Body of pancreas (tissue), 4 donors: Measurements from ENCODE around the gene OR4S2. TPM values are rescaled to one million over a fixed set of nuclear protein-coding genes. Genes with fewer than 3 reads are reported as not detected.

Source experiments
- ATAC-seq: fragments of 150-250 bp; one replicate; pipeline ENCODE4 v1.9.1; 2016
- DNase-seq, 4 donors: peaks; one replicate each; pipeline ENCODE4 v3.0.0-alpha.2; 2019
- H3K27ac ChIP-seq, 4 donors: fragments of 200-600 bp; sonication (generic); 1 replicate in 3 of 4; 2 replicates in 1 of 4; pipeline versions ENCODE4 v1.5.1 to v1.6.1; 2016 to 2019; ENCODE audit warnings: mild to moderate bottlenecking in 1 of 4, mixed read lengths in 1 of 4, moderate library complexity in 1 of 4
- H3K27me3 ChIP-seq, 2 donors: fragments of 200-600 bp; sonication (generic); one replicate each; pipeline ENCODE4 v1.6.0; 2016; ENCODE audit warnings: mild to moderate bottlenecking in 1 of 2
- H3K36me3 ChIP-seq, 2 donors: fragments of 200-600 bp; sonication (generic); replicated peaks in 1 of 2; 2 replicates each; pipeline ENCODE4 v1.5.1; 2016; ENCODE audit warnings: low read depth in 2 of 2; ENCODE audit not compliant: insufficient read depth in 1 of 2
- H3K4me1 ChIP-seq: fragments of 200-600 bp; sonication (generic); one replicate; pipeline ENCODE4 v1.6.0; 2016
- H3K4me3 ChIP-seq, 2 donors: fragments of 200-600 bp; sonication (generic); 1 replicate in 1 of 2; 2 replicates in 1 of 2; pipeline ENCODE4 v1.5.1; 2016 to 2019
- H3K9me3 ChIP-seq, 3 donors: fragments of 200-600 bp; sonication (generic); 1 replicate in 2 of 3; 2 replicates in 1 of 3; pipeline ENCODE4 v1.5.1; 2016
- CTCF ChIP-seq, 7 experiments: fragments of 450-650 bp in 4 of 7; fragments of 200-600 bp in 3 of 7; sonication (generic) in 3 of 7; IDR thresholded peaks; one replicate each; pipeline ENCODE4 v1.5.1; 2016 to 2019; ENCODE audit warnings: antibody characterized with exemption in 7 of 7
- POLR2A ChIP-seq, 3 donors: fragments of 450-650 bp; IDR thresholded peaks; one replicate each; pipeline ENCODE4 v1.6.1; 2016; ENCODE audit warnings: antibody characterized with exemption in 3 of 3, mild to moderate bottlenecking in 2 of 3
- WGBS, 2 donors: methylation state at CpG; one replicate each; pipeline ENCODE4 v1.1.5; 2017; 5-methylcytosine and 5-hydroxymethylcytosine counted together
- intact Hi-C: fragments of 100-400 bp; cut with DNase I; formaldehyde crosslinking; loops from one replicate; pipeline ENCODE4 v1.15.1; 2023
- total RNA-seq, 2 donors: library from RNA; depleted of rRNA; stranded (reverse); fragments of >200 nt; gene quantifications; one replicate each; pipeline ENCODE4 v1.1.0, GENCODE V29; 2016

OR4S2 gene
- total RNA-seq, 2 donors from 2014 or later = not detected

GRCh38 chr11:55669376-55669775, 21.2 kb downstream of the OR4S2 start:
- Histone ChIP-seq H3K9me3 (no peaks in the 10 kb centered on the region), H3K36me3 (no peaks in the 10 kb centered on the region), H3K27me3 (no peaks in the 10 kb centered on the region), H3K4me3 (no peak overlapping the region), H3K27ac (no peak overlapping the region), H3K4me1 (no peaks in the 10 kb centered on the region)
- DNase-seq (no peak), ATAC-seq (no peak)
- intact Hi-C loops = no loop called here
- WGBS, 2 donors = 41 to 45% methylated on average over 2 of the region's 2 CpGs
- no peak for TF ChIP-seq POLR2A (IDR thresholded peaks at IDR 0.05)
- TF ChIP-seq CTCF (IDR thresholded peaks at IDR 0.05) = no peak

- WGBS, 2 donors = 42 to 50% methylated on average over 5 of the region's 5 CpGs
Measured at GRCh38 chr11:55673860-55674259, 25.7 kb downstream of the OR4S2 start.

GRCh38 chr11:55697817-55698216, 49.7 kb downstream of the OR4S2 start:
- TF ChIP-seq CTCF (IDR thresholded peaks at IDR 0.05) = no peak
- TF ChIP-seq POLR2A (IDR thresholded peaks at IDR 0.05) = no peak
- intact Hi-C loops = no loop called here

More at GRCh38 chr11:55673860-55674259, 25.7 kb downstream of the OR4S2 start:
- H3K27me3 ChIP-seq = no peaks in the 10 kb centered on the region
- DNase-seq (no peak), ATAC-seq (no peak)
- H3K27ac ChIP-seq = no peak overlapping the region
- TF ChIP-seq POLR2A (IDR thresholded peaks at IDR 0.05) = no peak
- no peak for TF ChIP-seq CTCF (IDR thresholded peaks at IDR 0.05)
- no peaks in the 10 kb centered on the region for H3K36me3 ChIP-seq
- no peaks in the 10 kb centered on the region for H3K4me1 ChIP-seq
- no peaks in the 10 kb centered on the region for H3K9me3 ChIP-seq
- intact Hi-C loops = no loop called here
- no peak overlapping the region for H3K4me3 ChIP-seq

GRCh38 chr11:55701429-55701828, 53.3 kb downstream of the OR4S2 start:
- no peak overlapping the region for H3K27ac ChIP-seq
- H3K9me3 ChIP-seq = no peaks in the 10 kb centered on the region
- intact Hi-C loops = no loop called here
- ATAC-seq (no peak), DNase-seq (no peak)
- H3K4me1 ChIP-seq = no peaks in the 10 kb centered on the region
- H3K36me3 ChIP-seq = no peaks in the 10 kb centered on the region
- no peaks in the 10 kb centered on the region for H3K27me3 ChIP-seq
- H3K4me3 ChIP-seq = no peak overlapping the region
- TF ChIP-seq CTCF (IDR thresholded peaks at IDR 0.05) (no peak), POLR2A (IDR thresholded peaks at IDR 0.05) (no peak)
- WGBS, 2 donors = 63 to 70% methylated on average over 3 to 4 of the region's 4 CpGs

More at GRCh38 chr11:55697817-55698216, 49.7 kb downstream of the OR4S2 start:
- H3K4me3 ChIP-seq = no peak overlapping the region
- no peak for ATAC-seq
- 56 to 75% methylated on average over 3 of the region's 3 CpGs for WGBS, 2 donors
- no peaks in the 10 kb centered on the region for H3K9me3 ChIP-seq
- H3K27me3 ChIP-seq = no peaks in the 10 kb centered on the region
- DNase-seq = no peak
- no peaks in the 10 kb centered on the region for H3K36me3 ChIP-seq
- no peaks in the 10 kb centered on the region for H3K4me1 ChIP-seq
- H3K27ac ChIP-seq = no peak overlapping the region

Other genes starting within 250 kb of the OR4S2 start
- not detected for gene OR4C15, start 93.9 kb upstream of the OR4S2 start, total RNA-seq
- not detected for gene OR4C16, start 76.2 kb upstream of the OR4S2 start, total RNA-seq
- not detected for gene OR4C11, start 40.7 kb upstream of the OR4S2 start, total RNA-seq
- gene OR4P4, start 13.2 kb upstream of the OR4S2 start, total RNA-seq = not detected
- gene OR4C6, start 13.9 kb downstream of the OR4S2 start, total RNA-seq = not detected
- not detected for gene OR5D13, start 125.1 kb downstream of the OR4S2 start, total RNA-seq
- gene OR5D14, start 147.2 kb downstream of the OR4S2 start, total RNA-seq = not detected
- not detected for gene OR5L1, start 163.0 kb downstream of the OR4S2 start, total RNA-seq
- gene OR5D18, start 171.3 kb downstream of the OR4S2 start, total RNA-seq = not detected
- gene OR5L2, start 178.9 kb downstream of the OR4S2 start, total RNA-seq = not detected
- gene OR5D16, start 190.4 kb downstream of the OR4S2 start, total RNA-seq = not detected
- gene TRIM51, start 235.0 kb downstream of the OR4S2 start, total RNA-seq = not detected